K562 (cell line): ENCODE measurements around the gene MTLN. TPM values are rescaled to one million over a fixed set of nuclear protein-coding genes. Genes with fewer than 3 reads are reported as not detected.
"Not testable (repeated sequence)": the region's sequence is repeated elsewhere in the genome, so short reads cannot be mapped to it uniquely, and the experiment has no call there.

ENCODE experiments used
- ATAC-seq: fragments of 200-7000 bp; cut with Tn5 transposase; 3 replicates; pipeline ENCODE4 v1.9.1; 2020; ENCODE audit warnings: moderate library complexity
- BruUV-seq: library from RNA; stranded (reverse); fragments of 400-500 nt; replicated peaks from 2 replicates; lab custom pipeline; 2021; lab: Mats Ljungman, UMichigan
- CTCF ChIA-PET: fragments of 300-600 bp; formaldehyde crosslinking; extraction: SDS; loops from one replicate; lab custom pipeline; 2021; ENCODE audit warnings: low intra/inter-chr PET ratio; lab: Yijun Ruan, JAX
- POLR2A ChIA-PET: fragments of 300-600, 350-650 bp; sonication (Branson Sonifier 250); formaldehyde crosslinking; extraction: SDS; loops from one replicate; lab custom pipeline; 2021; ENCODE audit warnings: antibody characterized with exemption, inconsistent platforms; lab: Yijun Ruan, JAX
- DNase-seq, 4 experiments: peaks; one replicate each; pipeline versions ENCODE4 v3.0.0 to v3.0.0-alpha.2; 2011 to 2018; ENCODE audit warnings: low spot score in 3 of 4, mixed read lengths in 3 of 4; ENCODE audit errors: extremely low read depth in 1 of 4
- FAIRE-seq: peaks from 2 replicates; lab custom pipeline; 2011; peaks lifted over from hg19 to GRCh38; lab: Jason Lieb, UNC
- H2AFZ ChIP-seq: 2 replicates; pipeline ENCODE4 v1.6.0; 2011; ENCODE audit warnings: low read depth, low read length, control low read depth, inconsistent platforms
- H3K27ac ChIP-seq: fragments of 200-600 bp; 3 replicates; pipeline ENCODE4 v1.8.0; 2011; ENCODE audit warnings: low read depth, mild to moderate bottlenecking, control low read depth, inconsistent platforms, low read length, moderate library complexity, mixed read lengths; ENCODE audit errors: extremely low read depth
- H3K27me3 ChIP-seq, 2 experiments: fragments of 300-600 bp in 1 of 2; 2 replicates in 1 of 2; 3 replicates in 1 of 2; pipeline versions ENCODE4 v1.6.0 to v1.8.0; 2011; ENCODE audit warnings: inconsistent platforms in 2 of 2, low read length in 2 of 2, mild to moderate bottlenecking in 1 of 2, mixed read lengths in 1 of 2, moderate library complexity in 1 of 2; ENCODE audit not compliant: control insufficient read depth in 2 of 2, insufficient read depth in 2 of 2
- H3K36me3 ChIP-seq: fragments of 300-600 bp; 3 replicates; pipeline ENCODE4 v1.8.0; 2011; ENCODE audit warnings: mild to moderate bottlenecking, low read length, inconsistent platforms; ENCODE audit not compliant: control insufficient read depth, insufficient read depth
- H3K4me1 ChIP-seq, 2 experiments: fragments of 200-600 bp in 1 of 2; replicated peaks in 1 of 2; 2 replicates in 1 of 2; 3 replicates in 1 of 2; pipeline versions ENCODE4 v1.5.1 to v1.8.0; 2011; ENCODE audit warnings: inconsistent platforms in 2 of 2, low read length in 2 of 2, mild to moderate bottlenecking in 1 of 2, mixed read lengths in 1 of 2, moderate library complexity in 1 of 2; ENCODE audit not compliant: control insufficient read depth in 2 of 2, insufficient read depth in 2 of 2
- H3K4me2 ChIP-seq: 2 replicates; pipeline ENCODE4 v1.6.1; 2011; ENCODE audit warnings: low read length, control low read depth, inconsistent platforms, mixed read lengths; ENCODE audit not compliant: insufficient read depth
- H3K4me3 ChIP-seq: fragments of 200-600 bp; sonication (generic), shearing (Covaris generic); 2 replicates; pipeline ENCODE4 v1.5.1; 2016; ENCODE audit warnings: control low read depth, inconsistent platforms
- H3K79me2 ChIP-seq: fragments of 200-600 bp; 3 replicates; pipeline ENCODE4 v1.8.0; 2011; ENCODE audit warnings: low read length, inconsistent platforms; ENCODE audit not compliant: control insufficient read depth, insufficient read depth
- H3K9ac ChIP-seq, 2 experiments: 2 replicates each; pipeline versions ENCODE4 v1.6.0 to v1.6.1; 2011; ENCODE audit warnings: low read depth in 2 of 2, low read length in 2 of 2, control low read depth in 1 of 2, inconsistent platforms in 1 of 2, mild to moderate bottlenecking in 1 of 2, mixed read lengths in 1 of 2; ENCODE audit not compliant: insufficient read depth in 1 of 2
- H3K9me1 ChIP-seq: one replicate; pipeline ENCODE4 v1.6.0; 2011; ENCODE audit warnings: inconsistent platforms, mild to moderate bottlenecking, low read length, moderate library complexity; ENCODE audit not compliant: control insufficient read depth, insufficient read depth
- H3K9me3 ChIP-seq: replicated peaks from 2 replicates; pipeline ENCODE4 v1.5.1; 2011; ENCODE audit warnings: low read depth, low read length, inconsistent platforms; ENCODE audit not compliant: control insufficient read depth, insufficient read depth
- H4K20me1 ChIP-seq: replicated peaks from 2 replicates; pipeline ENCODE4 v1.6.1; 2011; ENCODE audit warnings: low read length, inconsistent platforms, mixed read lengths; ENCODE audit not compliant: control insufficient read depth, insufficient read depth
- COPS2 ChIP-seq: fragments of 450-650 bp; conservative IDR thresholded peaks from 2 replicates; pipeline ENCODE4 v1.6.1; 2016; ENCODE audit warnings: mild to moderate bottlenecking, moderate library complexity
- E2F3 ChIP-seq: fragments of 250-450 bp; sonication (Bioruptor Pico); IDR thresholded peaks from 2 replicates; pipeline ENCODE4 v1.4.0; 2020; ENCODE audit warnings: mild to moderate bottlenecking
- KLF6 ChIP-seq: fragments of 250-450 bp; sonication (Bioruptor Pico); IDR thresholded peaks from 2 replicates; pipeline ENCODE4 v1.4.0; 2020; ENCODE audit warnings: mild to moderate bottlenecking, moderate library complexity, borderline replicate concordance
- NEUROD1 ChIP-seq: fragments of 150-350 bp; IDR thresholded peaks from 2 replicates; pipeline ENCODE4 v1.6.1; 2014; ENCODE audit warnings: borderline replicate concordance, low read length, low read depth; ENCODE audit not compliant: partially characterized antibody
- SIN3A ChIP-seq, 2 experiments: fragments of 150-350 bp in 1 of 2; IDR thresholded peaks; 2 replicates each; pipeline ENCODE4 v1.6.1; 2011 to 2016; ENCODE audit warnings: borderline replicate concordance in 2 of 2, low read depth in 2 of 2, low read length in 2 of 2, mild to moderate bottlenecking in 2 of 2, moderate library complexity in 2 of 2; ENCODE audit not compliant: control insufficient read depth in 1 of 2
- ZNF134 ChIP-seq: fragments of 250-450 bp; sonication (Bioruptor Pico); conservative IDR thresholded peaks from 2 replicates; pipeline ENCODE4 v1.4.0; 2020
- WGBS: fragments of 100-300 bp; shearing (Covaris generic); methylation state at CpG from one replicate; pipeline ENCODE4 v1.1.6; 2016; ENCODE audit warnings: low coverage, mixed read lengths; ENCODE audit not compliant: insufficient coverage; ENCODE audit errors: missing lambda C conversion rate; 5-methylcytosine and 5-hydroxymethylcytosine counted together
- in situ Hi-C: fragments of 300-500 bp; cut with MboI; formaldehyde crosslinking; loops from 4 replicates; pipeline ENCODE4 v1.15.0; 2018; ENCODE audit warnings: inconsistent platforms, mixed read lengths
- intact Hi-C: fragments of 100-400 bp; cut with micrococcal nuclease; formaldehyde crosslinking; loops from 2 replicates; pipeline ENCODE4 v1.14.2; 2022
- polyA plus RNA-seq, 8 experiments: library from polyadenylated mRNA; depleted of rRNA in 4 of 8; stranded (reverse) in 5 of 8; unstranded in 3 of 8; fragments of >200 nt; fragmentation: Nextera tagmentation in 2 of 8; fragmentation: Illumina TruSeq in 1 of 8; extraction: Ambion mirVana in 2 of 8; extraction: Trizol in 1 of 8; gene quantifications; 2 replicates each; pipeline versions ENCODE4 v1.2.1 to v1.2.3, GENCODE V29; 2011 to 2014; ENCODE audit warnings: inconsistent platforms in 1 of 8, missing spikeins in 1 of 8
- total RNA-seq, 7 experiments: library from RNA; depleted of rRNA in 6 of 7; stranded (reverse); fragments of >200 nt in 6 of 7; fragmentation: Illumina TruSeq in 2 of 7; extraction: Trizol in 2 of 7; gene quantifications; 2 replicates each; pipeline versions ENCODE4 v1.2.1 to v1.2.3, GENCODE V29; 2011 to 2021; ENCODE audit warnings: low replicate concordance in 1 of 7
- TF ChIP-seq, protein P1 (sequence below), 3 experiments: fragments of 200-800 bp in 1 of 3; fragments of 250-450 bp in 1 of 3; fragments of 450-650 bp in 1 of 3; sonication (Bioruptor Pico) in 1 of 3; sonication (Bioruptor generic) in 1 of 3; formaldehyde crosslinking in 1 of 3; IDR thresholded peaks; 2 replicates each; pipeline versions ENCODE4 v1.6.1 to v1.8.0; 2016 to 2022; ENCODE audit warnings: mild to moderate bottlenecking in 2 of 3, missing genetic modification characterization in 2 of 3, missing compliant biosample characterization in 1 of 3, moderate library complexity in 1 of 3
- TF ChIP-seq, protein P2 (sequence below), 2 experiments: fragments of 150-350 bp in 1 of 2; IDR thresholded peaks; 2 replicates each; pipeline ENCODE4 v1.6.1; 2012 to 2016; ENCODE audit warnings: low read depth in 2 of 2, low read length in 2 of 2, mild to moderate bottlenecking in 1 of 2, moderate library complexity in 1 of 2

The MTLN gene
- total and polyA plus RNA-seq, 9 of the 15 experiments (the other 6 are each of a cell fraction or from before 2014, with no cell fraction given) = 7.3 to 129 (median 39.4) TPM

DNA sequence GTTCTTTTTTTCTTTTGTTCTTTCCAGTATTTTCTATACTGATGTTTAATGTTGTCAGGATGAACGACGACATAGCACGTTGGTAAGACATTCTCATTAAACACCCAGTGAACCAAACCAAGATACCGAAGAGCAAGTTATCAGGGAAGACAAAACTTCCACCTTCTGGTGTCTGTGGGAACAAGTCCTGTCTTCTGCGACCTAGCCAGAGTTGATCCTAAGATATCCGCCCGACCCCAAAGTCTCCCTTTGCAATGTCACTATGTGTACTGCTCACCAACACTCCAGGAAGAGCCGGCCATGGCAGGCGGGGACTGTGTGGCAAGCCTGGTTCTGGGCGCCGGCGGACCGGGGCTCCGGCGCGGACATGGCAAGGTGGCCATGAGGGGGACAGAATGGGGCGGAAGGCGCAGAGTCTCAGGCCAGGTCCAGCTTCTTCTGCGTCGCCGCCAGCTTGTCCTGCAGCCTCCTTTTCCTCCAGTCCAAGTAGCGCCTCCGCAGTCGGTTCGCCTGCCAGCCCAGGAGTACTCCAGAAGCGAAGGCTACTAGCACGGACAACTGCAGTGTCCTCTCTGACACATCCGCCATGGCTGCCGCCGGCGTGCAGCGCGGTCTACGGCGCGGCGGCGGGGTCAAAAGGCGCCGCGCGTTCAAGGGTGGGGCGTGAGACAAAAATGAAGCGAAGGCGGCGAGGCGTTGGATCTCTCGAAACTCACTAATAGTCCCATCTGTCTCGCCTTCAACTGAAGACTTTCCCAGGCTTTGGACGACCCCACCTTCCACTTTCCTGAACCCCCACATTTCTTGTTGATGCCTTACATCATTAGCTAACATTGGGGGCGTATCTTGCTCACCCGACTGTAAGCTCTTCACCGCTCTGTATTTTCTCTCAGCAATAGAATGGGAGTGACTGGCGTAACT, at the start of gene MTLN (continued):
- TF ChIP-seq NEUROD1 = peak; percentile 69
- TF ChIP-seq ZNF134 (CRISPR knock-in tag) = 0 out of 2 replicates have a peak, but pooled peaks have one; percentile 13
- peak; percentile 37; the same call in 1 of the 2 replicates for TF ChIP-seq KLF6 (CRISPR knock-in tag)
- TF ChIP-seq COPS2 = no peak
- no peak for TF ChIP-seq E2F3 (CRISPR knock-in tag)
- TF ChIP-seq SIN3A (IDR thresholded peaks at IDR 0.05; ENCODE audit: borderline replicate concordance in 2 of 2, control insufficient read depth in 1 of 2, low read depth in 2 of 2, low read length in 2 of 2) = peak; percentile 40 to 64; a peak in 1 of 4 replicates
- TF ChIP-seq, protein P1, sequence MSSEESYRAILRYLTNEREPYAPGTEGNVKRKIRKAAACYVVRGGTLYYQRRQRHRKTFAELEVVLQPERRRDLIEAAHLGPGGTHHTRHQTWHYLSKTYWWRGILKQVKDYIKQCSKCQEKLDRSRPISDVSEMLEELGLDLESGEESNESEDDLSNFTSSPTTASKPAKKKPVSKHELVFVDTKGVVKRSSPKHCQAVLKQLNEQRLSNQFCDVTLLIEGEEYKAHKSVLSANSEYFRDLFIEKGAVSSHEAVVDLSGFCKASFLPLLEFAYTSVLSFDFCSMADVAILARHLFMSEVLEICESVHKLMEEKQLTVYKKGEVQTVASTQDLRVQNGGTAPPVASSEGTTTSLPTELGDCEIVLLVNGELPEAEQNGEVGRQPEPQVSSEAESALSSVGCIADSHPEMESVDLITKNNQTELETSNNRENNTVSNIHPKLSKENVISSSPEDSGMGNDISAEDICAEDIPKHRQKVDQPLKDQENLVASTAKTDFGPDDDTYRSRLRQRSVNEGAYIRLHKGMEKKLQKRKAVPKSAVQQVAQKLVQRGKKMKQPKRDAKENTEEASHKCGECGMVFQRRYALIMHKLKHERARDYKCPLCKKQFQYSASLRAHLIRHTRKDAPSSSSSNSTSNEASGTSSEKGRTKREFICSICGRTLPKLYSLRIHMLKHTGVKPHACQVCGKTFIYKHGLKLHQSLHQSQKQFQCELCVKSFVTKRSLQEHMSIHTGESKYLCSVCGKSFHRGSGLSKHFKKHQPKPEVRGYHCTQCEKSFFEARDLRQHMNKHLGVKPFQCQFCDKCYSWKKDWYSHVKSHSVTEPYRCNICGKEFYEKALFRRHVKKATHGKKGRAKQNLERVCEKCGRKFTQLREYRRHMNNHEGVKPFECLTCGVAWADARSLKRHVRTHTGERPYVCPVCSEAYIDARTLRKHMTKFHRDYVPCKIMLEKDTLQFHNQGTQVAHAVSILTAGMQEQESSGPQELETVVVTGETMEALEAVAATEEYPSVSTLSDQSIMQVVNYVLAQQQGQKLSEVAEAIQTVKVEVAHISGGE (CRISPR knock-in tag; IDR thresholded peaks at IDR 0.05) = peak in 2 of 3 experiments; percentile 14 to 31; a peak in 1 of 6 replicates
- TF ChIP-seq, protein P2, sequence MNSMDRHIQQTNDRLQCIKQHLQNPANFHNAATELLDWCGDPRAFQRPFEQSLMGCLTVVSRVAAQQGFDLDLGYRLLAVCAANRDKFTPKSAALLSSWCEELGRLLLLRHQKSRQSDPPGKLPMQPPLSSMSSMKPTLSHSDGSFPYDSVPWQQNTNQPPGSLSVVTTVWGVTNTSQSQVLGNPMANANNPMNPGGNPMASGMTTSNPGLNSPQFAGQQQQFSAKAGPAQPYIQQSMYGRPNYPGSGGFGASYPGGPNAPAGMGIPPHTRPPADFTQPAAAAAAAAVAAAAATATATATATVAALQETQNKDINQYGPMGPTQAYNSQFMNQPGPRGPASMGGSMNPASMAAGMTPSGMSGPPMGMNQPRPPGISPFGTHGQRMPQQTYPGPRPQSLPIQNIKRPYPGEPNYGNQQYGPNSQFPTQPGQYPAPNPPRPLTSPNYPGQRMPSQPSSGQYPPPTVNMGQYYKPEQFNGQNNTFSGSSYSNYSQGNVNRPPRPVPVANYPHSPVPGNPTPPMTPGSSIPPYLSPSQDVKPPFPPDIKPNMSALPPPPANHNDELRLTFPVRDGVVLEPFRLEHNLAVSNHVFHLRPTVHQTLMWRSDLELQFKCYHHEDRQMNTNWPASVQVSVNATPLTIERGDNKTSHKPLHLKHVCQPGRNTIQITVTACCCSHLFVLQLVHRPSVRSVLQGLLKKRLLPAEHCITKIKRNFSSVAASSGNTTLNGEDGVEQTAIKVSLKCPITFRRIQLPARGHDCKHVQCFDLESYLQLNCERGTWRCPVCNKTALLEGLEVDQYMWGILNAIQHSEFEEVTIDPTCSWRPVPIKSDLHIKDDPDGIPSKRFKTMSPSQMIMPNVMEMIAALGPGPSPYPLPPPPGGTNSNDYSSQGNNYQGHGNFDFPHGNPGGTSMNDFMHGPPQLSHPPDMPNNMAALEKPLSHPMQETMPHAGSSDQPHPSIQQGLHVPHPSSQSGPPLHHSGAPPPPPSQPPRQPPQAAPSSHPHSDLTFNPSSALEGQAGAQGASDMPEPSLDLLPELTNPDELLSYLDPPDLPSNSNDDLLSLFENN (IDR thresholded peaks at IDR 0.05; ENCODE audit: low read depth in 2 of 2, low read length in 2 of 2) = peak in 1 of 2 experiments; percentile 24; a peak in 1 of 4 replicates

DNA sequence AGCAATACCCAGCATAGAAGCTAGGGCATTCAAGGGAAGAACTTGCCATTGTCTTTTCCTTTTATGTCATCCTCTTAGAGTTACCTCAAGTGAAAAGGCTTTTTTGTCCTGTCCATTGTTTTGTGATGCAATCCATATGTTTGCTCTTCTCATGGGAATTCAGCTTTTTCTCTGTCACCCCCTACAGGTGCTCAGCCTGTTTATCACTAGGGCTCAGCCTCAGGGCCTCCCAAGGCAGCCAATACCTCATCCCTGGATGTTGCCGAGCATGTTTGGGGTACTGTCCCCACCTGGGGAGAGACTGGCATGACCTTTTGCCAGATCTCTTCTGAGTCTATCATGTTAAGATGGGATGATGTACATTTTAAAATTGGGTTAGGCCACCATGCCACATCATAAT, 49.6 kb upstream of the MTLN start:
- H3K27me3 ChIP-seq, H3K9ac ChIP-seq, in situ Hi-C loops, ATAC-seq, H4K20me1 ChIP-seq, CTCF ChIA-PET, H3K4me1 ChIP-seq, BruUV-seq, H3K9me3 ChIP-seq, H3K27ac ChIP-seq, FAIRE-seq, DNase-seq, intact Hi-C loops, POLR2A ChIA-PET, H3K4me2 ChIP-seq, H3K79me2 ChIP-seq, H2AFZ ChIP-seq, H3K36me3 ChIP-seq, H3K9me1 ChIP-seq, H3K4me3 ChIP-seq: not testable (repeated sequence)
- no CpG with 5 or more reads among the region's 1 CpG for WGBS
